ENCODE data around the gene TTC21A.
A peak's percentile ranks its signal among the peaks of the same experiment; 100 is the strongest.

TTC21A gene

DNA sequence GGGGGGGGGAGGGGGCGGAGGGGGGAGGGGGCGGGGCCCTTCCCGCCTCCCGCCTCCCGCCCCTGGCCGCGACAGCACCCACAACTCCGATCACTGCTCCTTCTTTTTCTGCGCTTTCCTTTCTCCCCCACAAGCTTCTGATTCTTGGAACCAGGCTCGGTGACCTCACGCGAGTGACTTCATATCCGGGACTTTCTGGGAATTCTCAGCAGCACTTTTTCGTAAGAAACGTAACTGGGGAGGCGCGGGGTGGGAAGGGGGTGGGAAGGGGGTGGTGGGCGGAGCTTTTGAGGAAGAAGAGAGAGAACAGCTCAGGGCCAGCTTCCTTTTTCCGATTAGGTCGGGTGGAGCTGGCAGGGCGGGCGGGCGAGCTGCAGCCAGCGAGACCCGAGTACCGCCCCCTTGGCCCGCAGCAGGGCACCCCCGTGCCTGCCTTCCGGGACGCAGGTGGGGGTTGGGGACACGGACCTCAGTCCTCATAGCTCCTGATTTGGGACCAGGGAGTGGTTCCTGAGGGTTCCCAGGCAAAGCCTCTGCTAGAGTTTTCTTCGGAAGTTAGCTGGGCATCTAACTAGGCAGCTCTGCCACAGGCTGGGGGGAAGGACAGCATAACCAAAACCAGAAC is 70.3 kb downstream of the TTC21A start:
- DNase-seq (ENCODE audit: low read depth, low spot score): peak; percentile 82

DNA sequence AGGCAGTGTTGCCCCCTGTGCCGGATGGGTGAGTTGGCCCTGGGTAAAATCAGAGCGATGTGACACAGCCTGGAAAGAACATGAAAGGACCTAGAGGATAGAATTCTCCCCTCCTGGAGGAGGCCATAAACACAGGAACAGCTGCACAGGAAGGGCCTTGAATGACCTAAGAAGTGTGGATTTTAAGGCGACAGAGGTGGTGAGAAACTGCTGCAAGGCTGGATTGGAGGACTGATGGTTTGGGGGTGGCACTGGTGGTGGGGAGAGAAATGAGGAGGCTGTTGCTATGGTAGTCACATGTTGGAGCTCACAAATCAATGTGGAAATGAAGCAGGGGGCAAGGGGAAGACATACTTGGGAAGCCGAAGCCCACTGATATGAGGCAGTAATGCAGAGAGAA is 71.1 kb downstream of the TTC21A start:
- no peak for DNase-seq (ENCODE audit: low read depth, low spot score)

DNA sequence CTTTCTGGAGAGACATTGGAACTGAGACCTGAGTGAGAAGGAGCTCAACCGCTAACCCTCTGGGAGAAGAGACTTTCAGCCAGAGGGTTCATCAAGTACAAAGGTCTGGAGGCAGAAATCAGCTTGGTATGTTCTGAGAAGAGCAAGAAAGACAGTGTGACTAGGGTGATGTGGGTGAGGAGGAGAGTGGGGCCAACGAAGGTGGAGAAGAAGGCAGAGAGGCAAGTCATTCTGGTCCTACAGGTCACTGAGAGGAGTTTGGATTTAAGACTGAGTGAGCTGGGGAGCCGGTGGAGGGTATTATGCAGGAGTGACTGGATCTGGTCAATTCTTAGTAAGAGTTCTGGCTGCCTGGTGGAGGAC is 72.7 kb downstream of the TTC21A start:
- DNase-seq (ENCODE audit: low read depth, low spot score): no peak

DNA sequence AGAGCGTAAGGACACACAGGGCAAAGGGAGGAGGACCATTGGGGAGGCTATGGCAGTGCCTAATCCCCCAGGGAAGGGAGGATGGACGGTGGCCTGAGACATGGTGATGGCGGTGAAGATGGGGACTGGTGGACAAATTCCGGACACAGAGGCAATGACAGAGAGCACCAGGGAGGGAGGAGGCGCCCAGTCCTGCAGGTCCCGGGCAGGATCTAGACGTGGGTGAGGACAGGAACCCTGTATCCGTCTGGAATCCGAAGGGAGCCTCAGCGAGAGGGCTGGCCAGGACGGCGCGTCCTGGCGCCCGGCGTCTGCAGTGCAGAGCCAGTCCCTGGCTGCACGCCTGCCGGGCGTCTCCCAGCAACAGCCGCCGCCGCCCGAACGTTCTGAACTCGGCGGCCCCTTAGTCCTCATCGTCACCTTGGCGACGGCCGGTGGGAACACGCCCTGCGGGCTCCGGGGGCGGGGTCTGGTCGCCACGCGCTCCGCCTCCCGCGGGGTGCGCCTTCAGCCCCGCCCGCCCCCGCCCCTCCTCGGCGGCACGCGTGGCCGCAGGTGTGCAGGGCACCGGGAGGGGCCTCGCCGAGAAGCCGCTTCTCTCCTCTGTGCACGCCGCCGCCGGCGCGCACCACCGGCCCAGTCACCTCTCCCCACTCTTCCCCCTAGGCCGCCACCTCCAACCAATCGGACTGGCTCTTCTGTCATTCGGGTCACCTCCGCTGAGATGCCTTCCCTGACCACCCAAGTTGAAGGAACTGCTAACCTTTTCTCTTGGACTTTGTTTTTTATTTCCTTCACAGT is 73.3 kb downstream of the TTC21A start:
- DNase-seq (ENCODE audit: low read depth, low spot score): no peak

DNA sequence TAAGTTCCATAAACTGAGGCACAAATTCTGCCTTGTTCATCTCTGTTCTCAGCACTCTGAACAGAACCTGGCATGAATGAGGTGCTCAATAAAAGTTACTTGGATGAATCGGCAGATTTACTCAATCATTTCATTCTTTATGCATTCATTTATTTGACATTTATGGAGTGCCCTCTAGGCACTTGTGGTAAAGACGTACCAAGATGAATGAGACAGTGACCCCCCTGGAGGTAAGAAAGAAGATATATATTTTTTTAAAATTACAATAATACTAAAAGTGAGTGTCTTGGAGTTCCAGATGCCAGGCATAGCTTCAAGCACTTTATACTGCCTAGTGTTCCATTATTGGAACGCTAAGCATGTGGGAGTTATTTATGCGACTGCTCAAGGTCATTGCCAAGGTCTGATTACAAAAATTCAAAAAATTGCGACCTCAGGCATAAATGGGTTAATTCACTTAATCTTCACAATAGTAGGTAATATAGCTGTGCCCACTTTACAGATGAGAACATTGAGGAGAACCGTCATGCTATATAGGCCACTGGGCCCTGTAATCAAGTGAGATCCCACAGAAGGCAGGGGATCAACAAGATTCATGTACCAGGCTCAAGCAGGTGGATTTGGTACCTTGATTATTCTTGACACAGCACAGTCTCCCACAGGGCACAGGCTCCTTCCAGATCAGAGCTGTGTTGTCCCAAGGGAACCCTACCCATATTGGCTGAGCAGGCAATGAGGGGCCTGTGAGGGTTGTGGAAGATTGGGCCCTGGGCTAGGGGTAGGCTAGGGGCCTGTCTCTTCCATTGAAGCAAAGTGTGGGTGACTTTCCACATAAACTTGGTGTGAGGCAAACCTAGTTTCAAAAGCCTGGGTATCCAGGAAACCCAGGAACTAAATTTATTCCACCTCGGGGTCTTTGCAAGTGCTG is 74.2 kb downstream of the TTC21A start:
- no peak for DNase-seq (ENCODE audit: low read depth, low spot score)

DNA sequence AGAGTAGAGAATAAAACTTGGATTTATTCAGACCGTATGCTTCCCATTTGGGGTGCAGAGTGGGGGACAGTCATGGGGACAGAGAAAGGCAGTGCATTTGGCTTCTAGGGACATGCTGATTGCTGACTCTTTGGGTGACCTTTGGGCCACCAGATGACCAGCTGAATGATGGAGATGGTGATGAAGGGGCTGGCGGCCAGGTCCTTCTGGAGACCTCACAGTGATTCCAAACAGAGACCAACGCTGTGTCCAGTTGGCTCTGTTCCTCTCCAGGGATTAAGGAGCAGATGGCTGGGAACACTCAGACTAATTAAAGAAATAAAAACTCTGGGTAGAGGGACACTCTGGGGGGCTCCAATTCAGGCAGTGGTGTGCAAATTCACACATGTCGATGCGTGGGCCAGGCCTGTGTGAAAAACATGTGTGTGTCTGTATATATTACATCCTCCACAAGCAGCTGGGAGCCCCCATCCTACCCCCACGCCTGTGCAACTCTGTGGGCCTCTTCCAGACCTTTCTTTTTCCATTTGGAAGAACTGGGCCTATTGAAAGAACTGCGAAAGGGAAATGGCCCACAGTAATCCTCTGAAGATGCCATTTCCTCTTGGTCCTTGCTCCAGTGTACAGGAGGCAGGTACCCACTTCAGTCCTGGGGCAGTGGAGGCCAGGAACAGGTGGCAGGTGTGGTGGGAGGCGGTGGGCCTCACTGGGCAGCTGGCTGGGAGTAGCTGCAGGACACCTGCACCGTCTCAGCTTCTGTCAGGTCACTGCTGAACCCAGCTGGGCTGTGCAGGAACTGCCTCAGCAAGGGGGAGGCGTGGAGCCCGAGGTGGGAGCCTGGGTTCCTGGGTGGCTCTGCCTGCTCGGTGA is 76.0 kb downstream of the TTC21A start:
- no peak for DNase-seq (ENCODE audit: low read depth, low spot score)

DNA sequence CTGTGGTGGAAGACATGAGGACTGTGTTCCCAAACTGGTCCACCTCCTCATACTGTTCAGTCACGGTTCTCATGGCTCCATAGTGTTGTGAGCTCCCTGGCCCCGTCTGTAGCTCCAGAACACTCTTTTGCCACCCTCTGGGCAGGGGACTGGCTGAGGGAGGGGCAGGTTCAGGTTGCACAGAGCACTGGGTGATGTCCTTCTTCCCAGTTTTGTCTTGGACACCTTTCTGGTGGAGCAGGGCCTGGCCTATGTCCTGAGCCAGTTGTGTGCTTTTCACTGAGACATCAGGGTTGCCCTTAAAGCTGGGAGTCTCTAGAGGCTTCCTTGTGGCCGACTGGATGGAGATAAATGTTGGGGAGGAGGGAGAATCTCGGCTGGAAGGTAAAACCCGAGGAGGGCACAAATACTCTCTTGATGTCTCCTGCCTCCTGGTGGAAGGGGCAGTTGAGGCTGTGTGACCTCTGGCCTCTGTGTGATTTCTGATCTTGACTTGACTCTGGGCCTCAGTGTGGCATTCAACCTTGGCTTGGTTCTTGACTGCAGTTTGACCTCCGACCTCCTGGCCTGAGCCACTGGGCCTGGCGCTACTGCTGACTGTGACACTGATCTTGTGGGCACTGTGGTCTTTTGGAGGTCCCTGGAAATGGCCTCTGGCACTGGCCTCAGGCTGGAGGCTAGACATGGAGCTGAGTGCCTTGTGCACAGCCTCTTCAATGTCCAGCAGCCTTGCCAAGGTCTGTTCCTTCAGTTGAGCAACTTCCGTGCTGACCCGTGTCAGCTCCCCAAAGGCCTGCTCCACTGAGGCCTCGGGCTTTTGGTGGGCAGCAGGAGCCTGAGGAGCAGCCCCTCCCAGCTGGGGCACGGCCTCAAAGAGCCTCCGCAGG is 76.8 kb downstream of the TTC21A start:
- DNase-seq (ENCODE audit: low read depth, low spot score): no peak

DNA sequence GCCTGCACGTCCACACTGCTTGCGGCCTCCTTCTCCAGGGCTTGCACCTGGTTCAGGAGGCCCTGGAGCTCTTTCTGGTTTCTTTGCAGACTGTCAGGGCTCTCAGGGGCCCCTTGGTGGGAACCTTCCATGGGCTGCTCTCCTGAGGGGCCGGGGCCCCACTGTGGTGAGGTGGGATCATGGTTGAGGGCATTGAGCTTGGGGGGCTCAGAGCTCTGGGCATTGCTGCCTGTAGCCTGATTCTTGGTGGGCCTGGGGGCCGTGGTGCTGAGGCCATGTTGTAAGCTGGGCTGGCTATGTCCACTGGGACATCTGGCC is 77.4 kb downstream of the TTC21A start:
- DNase-seq (ENCODE audit: low read depth, low spot score): no peak

DNA sequence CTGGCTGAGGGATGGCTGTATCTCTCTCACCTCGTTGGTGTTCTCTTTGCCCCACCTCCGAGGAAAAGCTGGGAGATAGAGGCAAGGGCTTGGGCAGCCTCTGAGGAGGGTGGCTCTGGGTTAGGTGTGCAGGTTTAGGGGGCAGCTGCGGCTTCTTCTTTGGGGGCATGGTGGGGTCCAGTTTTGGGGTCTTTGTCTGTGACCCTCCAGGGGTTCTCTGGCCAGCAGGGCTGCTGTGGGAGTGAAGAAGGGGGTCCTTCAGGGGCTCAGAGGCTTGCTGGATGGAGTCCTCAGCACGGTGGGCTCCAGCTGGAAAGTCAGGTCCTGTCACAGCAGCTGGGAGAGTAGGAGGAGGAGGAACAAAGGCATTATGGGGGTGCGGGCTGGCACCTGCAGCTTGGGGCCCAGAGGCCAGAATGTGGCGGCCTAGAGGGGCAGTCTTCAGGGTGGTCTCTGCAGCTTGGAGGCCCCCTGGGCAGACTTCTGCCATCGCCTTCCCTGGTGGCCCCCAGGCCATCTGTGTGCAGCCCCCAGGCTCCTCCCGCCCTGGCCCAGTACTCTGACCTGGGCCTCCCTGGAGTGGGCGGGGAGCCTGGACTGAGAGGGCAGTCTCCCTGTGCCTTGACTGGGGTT is 78.0 kb downstream of the TTC21A start:
- no peak for DNase-seq (ENCODE audit: low read depth, low spot score)

DNA sequence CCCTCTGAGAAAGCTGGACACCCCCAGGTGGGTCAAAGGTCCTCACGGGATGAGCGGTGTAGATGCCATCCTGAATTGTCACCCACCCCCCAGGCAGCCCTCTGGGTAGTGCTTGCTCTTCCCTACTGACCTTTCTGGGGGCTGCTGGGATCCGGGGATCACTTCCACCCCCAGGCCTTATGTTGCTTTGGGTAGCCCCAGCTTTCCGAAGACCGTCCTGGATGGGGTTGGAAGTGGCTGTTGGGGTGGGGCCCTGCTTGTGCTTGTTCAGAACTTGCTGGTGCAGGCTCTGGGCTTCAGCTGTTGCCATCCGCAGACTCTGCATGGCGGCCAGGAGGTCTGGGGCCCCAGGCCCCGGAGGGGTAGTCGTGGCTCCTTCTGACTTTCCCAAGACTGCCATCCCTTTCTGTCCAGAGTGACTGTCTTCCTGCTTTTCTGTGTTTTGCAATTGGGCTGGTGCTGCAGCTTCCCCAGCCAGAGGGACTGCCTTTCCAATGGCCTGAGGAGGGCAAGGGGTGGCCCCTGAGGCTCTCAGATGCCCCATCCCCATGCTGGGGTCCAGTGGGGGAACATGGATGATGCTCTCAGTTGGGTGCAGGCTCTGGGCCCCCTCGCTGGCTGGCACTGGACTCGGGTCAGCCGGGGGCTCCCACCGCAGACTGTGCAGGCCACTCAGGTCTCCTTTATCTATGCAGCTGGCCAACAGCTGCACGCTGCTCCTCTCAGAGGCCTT is 78.6 kb downstream of the TTC21A start:
- DNase-seq (ENCODE audit: low read depth, low spot score): no peak

DNA sequence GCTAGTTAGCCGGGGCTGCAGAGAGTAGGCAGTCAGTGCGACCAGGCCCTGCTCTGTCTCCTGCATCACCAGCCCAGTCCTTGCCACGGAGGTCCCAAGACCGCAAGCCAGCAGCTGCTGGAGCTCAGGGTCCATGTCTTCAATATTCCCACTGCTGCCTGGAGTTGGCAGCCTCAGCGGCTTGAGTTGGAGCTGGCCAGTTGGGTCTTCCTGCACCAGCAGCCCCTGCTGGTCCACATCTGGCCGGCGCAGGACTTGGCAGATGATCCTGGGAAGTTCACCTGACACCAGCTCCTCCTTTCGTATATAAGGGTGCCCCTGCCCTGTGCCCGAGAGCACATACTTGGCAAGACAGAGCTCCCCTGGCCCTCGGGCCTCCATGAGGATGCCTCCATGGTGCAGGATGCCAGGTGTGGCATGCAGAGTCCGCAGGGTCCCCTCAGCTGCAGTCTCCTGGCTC is 79.2 kb downstream of the TTC21A start:
- no peak for DNase-seq (ENCODE audit: low read depth, low spot score)

DNA sequence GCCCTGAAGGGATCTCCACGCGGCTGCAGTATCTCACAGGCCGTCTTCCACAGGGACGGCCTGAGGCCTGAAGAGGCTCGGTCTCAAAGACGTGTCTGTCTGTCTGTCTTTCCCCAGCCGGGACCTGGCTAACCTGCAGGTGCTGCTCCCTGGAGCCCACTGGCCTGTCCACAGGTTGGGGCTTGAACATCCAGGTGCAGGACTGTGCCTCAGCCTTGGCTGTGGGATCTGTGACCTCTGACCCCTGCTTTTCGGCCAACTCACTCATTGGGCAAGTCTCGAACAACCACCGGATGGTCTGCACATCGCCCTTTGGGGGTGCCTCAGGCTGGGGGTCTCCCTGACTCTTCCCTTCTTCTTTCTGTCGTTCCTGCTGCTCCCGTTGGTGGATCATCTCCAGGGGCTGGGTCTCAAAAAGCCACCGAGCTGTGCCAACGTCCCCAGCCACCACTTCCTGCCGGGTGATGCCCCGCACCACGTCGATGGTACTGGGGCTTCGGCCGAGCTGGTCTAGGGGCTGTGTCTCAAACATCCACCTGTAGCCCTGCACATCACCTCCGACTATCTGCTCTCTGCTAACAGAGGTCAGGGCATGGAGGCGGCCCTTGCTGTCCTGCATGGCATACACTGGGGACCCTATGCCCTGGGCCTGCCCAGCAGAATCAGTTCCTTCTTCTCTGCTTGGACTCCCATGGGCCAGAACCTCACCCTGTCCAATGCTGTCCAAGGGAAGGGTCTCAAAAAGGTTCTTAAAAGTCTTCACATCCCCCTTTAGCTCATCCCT is 80.1 kb downstream of the TTC21A start:
- DNase-seq (ENCODE audit: low read depth, low spot score): no peak

Data from smooth muscle cell of the brain vasculature (primary cell).